ENCODE measurements around the gene NOC2L. TPM values are rescaled to one million over a fixed set of nuclear protein-coding genes. Genes with fewer than 3 reads are reported as not detected.

NOC2L gene
- total and polyA plus RNA-seq, 2 donors (not counting 3 experiments of a cell fraction or from before 2014, with no cell fraction given) = 55.3 to 87.9 TPM

GRCh38 chr1:925561-926421 lies 33.3 kb downstream of the NOC2L start:
- Histone ChIP-seq H3K9me3 (replicated peaks; ENCODE audit: control insufficient read depth, insufficient read depth, low read length) (no peaks in the 10 kb centered on the region), H3K27ac (ENCODE audit: insufficient read depth, low read depth, low read length) (no peak overlapping the region), H3K79me2 (ENCODE audit: control insufficient read depth, insufficient read depth, low read length) (no peaks in the 10 kb centered on the region), H2AFZ (ENCODE audit: low read depth, low read length) (no peak overlapping the region), H3K36me3 (ENCODE audit: control insufficient read depth in 2 of 2, extremely low read depth in 1 of 2, insufficient read depth in 2 of 2, low read length in 2 of 2) (no peaks in the 10 kb centered on the region), H3K4me3 (replicated peaks in 1 of 3; ENCODE audit: insufficient read depth in 1 of 3, low read depth in 1 of 3, low read length in 3 of 3) (no peak overlapping the region), H3K4me2 (ENCODE audit: insufficient read depth, low read length) (no peak overlapping the region), H3K4me1 (ENCODE audit: control insufficient read depth, extremely low read depth, insufficient read depth, low read length) (no peaks in the 10 kb centered on the region), H3K9me1 (replicated peaks; ENCODE audit: control insufficient read depth, extremely low read depth, insufficient read depth, low read length) (no peaks in the 10 kb centered on the region), H3K27me3 (ENCODE audit: control insufficient read depth in 2 of 2, insufficient read depth in 2 of 2, low read length in 2 of 2) (peaks cover 17 to 27% of the 10 kb centered on the region in 2 experiments), H3K9ac (replicated peaks; ENCODE audit: extremely low read depth, insufficient read depth, low read length) (no peak overlapping the region), H4K20me1 (replicated peaks; ENCODE audit: control insufficient read depth, extremely low read depth, insufficient read depth, low read length) (no peaks in the 10 kb centered on the region)
- POLR2A ChIA-PET = no interaction called here
- dilution Hi-C loops (cut with MboI; ENCODE audit: extremely low pct_ligation_motif_present, low sequenced_read_pairs) (no loop called here), intact Hi-C loops (cut with micrococcal nuclease) (no loop called here)
- no peak for FAIRE-seq
- CTCF ChIA-PET = interaction anchor here (1.4 kb wide), 1 partner anchor 13 kb away, joined by 8 read pairs; no protein-coding TSS in a partner anchor
- no peak for DNase-seq (ENCODE audit: low read depth, low spot score)
- BruUV-seq (replicated peaks) = no TSS peak
- no peak for TF ChIP-seq FOS (IDR thresholded peaks at IDR 0.05; ENCODE audit: borderline replicate concordance, insufficient read depth, low read length)
- no peak for TF ChIP-seq MYC (IDR thresholded peaks at IDR 0.05; ENCODE audit: low read depth, low read length)
- TF ChIP-seq POLR2AphosphoS5 (IDR thresholded peaks at IDR 0.05; ENCODE audit: insufficient read depth, low read depth, low read length) = no peak
- peak; percentile 98 for TF ChIP-seq EZH2 (IDR thresholded peaks at IDR 0.05; ENCODE audit: borderline replicate concordance, low read depth, low read length, severe bottlenecking)

Data from endothelial cell of umbilical vein (primary cell).